CD14-positive monocyte (primary cell): ENCODE results near the gene MFSD8. TPM values are rescaled to one million over a fixed set of nuclear protein-coding genes. Genes with fewer than 3 reads are reported as not detected.
"Not testable (repeated sequence)": the region's sequence is repeated elsewhere in the genome, so short reads cannot be mapped to it uniquely, and the experiment has no call there.

Experiments used
- DNase-seq, 3 donors: peaks; one replicate each; pipeline ENCODE4 v3.0.0-alpha.2; 2011 to 2022
- H2AFZ ChIP-seq: 2 replicates; pipeline ENCODE4 v1.6.0; 2012; ENCODE audit warnings: mild to moderate bottlenecking, low read depth, low read length, inconsistent platforms; ENCODE audit not compliant: insufficient read depth, poor library complexity, severe bottlenecking
- H3K27ac ChIP-seq, 2 donors: 1 replicate in 1 of 2; 2 replicates in 1 of 2; pipeline ENCODE4 v1.5.1; 2012 to 2013; ENCODE audit warnings: low read length in 2 of 2, control low read depth in 1 of 2, inconsistent platforms in 1 of 2, low read depth in 1 of 2, mild to moderate bottlenecking in 1 of 2
- H3K27me3 ChIP-seq, 2 donors: one replicate each; pipeline versions ENCODE4 v1.6.0 to v1.6.1; 2011 to 2013; ENCODE audit warnings: low read length in 2 of 2; ENCODE audit not compliant: control insufficient read depth in 2 of 2, insufficient read depth in 2 of 2
- H3K36me3 ChIP-seq, 2 donors: replicated peaks in 1 of 2; 1 replicate in 1 of 2; 2 replicates in 1 of 2; pipeline versions ENCODE4 v1.5.1 to v1.6.1; 2012 to 2013; ENCODE audit warnings: low read length in 2 of 2, control low read depth in 1 of 2, inconsistent platforms in 1 of 2, mild to moderate bottlenecking in 1 of 2; ENCODE audit not compliant: insufficient read depth in 2 of 2, control insufficient read depth in 1 of 2
- H3K4me1 ChIP-seq, 2 donors: 1 replicate in 1 of 2; 2 replicates in 1 of 2; pipeline versions ENCODE4 v1.5.1 to v1.6.1; 2012 to 2013; ENCODE audit warnings: low read length in 2 of 2, control low read depth in 1 of 2, inconsistent platforms in 1 of 2, mild to moderate bottlenecking in 1 of 2, moderate library complexity in 1 of 2; ENCODE audit not compliant: insufficient read depth in 2 of 2, control insufficient read depth in 1 of 2
- H3K4me2 ChIP-seq: replicated peaks from 2 replicates; pipeline ENCODE3; 2012; ENCODE audit warnings: low read length, moderate library complexity, mild to moderate bottlenecking; ENCODE audit not compliant: poor library complexity, severe bottlenecking; ENCODE audit errors: extremely low read depth
- H3K4me3 ChIP-seq, 3 experiments: fragments of 200-600 bp in 1 of 3; sonication (generic) in 1 of 3; replicated peaks in 1 of 3; 1 replicate in 2 of 3; 2 replicates in 1 of 3; pipeline ENCODE4 v1.5.1; 2011 to 2013; ENCODE audit warnings: low read length in 3 of 3, mild to moderate bottlenecking in 3 of 3, control low read depth in 2 of 3, low read depth in 2 of 3, inconsistent platforms in 1 of 3, moderate library complexity in 1 of 3
- H3K79me2 ChIP-seq: 2 replicates; pipeline ENCODE4 v1.6.0; 2012; ENCODE audit warnings: mild to moderate bottlenecking, control low read depth, inconsistent platforms, low read length, moderate library complexity; ENCODE audit not compliant: insufficient read depth
- H3K9ac ChIP-seq: 2 replicates; pipeline ENCODE4 v1.6.0; 2017; ENCODE audit warnings: low read length, mild to moderate bottlenecking; ENCODE audit not compliant: insufficient read depth, poor library complexity, severe bottlenecking
- H3K9me3 ChIP-seq, 2 donors: replicated peaks in 1 of 2; 1 replicate in 1 of 2; 2 replicates in 1 of 2; pipeline versions ENCODE4 v1.5.1 to v1.6.1; 2012 to 2013; ENCODE audit warnings: low read length in 2 of 2, control low read depth in 1 of 2; ENCODE audit not compliant: control insufficient read depth in 1 of 2, insufficient read depth in 1 of 2
- H4K20me1 ChIP-seq: 2 replicates; pipeline ENCODE4 v1.6.0; 2012; ENCODE audit warnings: mild to moderate bottlenecking, low read length, control low read depth, moderate library complexity; ENCODE audit not compliant: insufficient read depth
- H3K27ac Mint-ChIP-seq, 7 donors: one replicate each; pipeline ENCODE4 v1.8.0; 2020; ENCODE audit warnings: mild to moderate bottlenecking in 7 of 7, mixed read lengths in 7 of 7, moderate library complexity in 6 of 7, inconsistent platforms in 2 of 7
- H3K27me3 Mint-ChIP-seq, 3 donors: one replicate each; pipeline ENCODE4 v1.8.0; 2021 to 2022; ENCODE audit warnings: low read depth in 3 of 3, mild to moderate bottlenecking in 3 of 3, mixed read lengths in 3 of 3, moderate library complexity in 3 of 3, inconsistent platforms in 1 of 3
- H3K36me3 Mint-ChIP-seq, 2 donors: one replicate each; pipeline ENCODE4 v1.8.0; 2020; ENCODE audit warnings: mixed read lengths in 2 of 2, inconsistent platforms in 1 of 2, mild to moderate bottlenecking in 1 of 2
- H3K4me1 Mint-ChIP-seq: one replicate; pipeline ENCODE4 v1.8.0; 2020; ENCODE audit warnings: mild to moderate bottlenecking, mixed read lengths
- H3K4me3 Mint-ChIP-seq, 2 donors: one replicate each; pipeline ENCODE4 v1.8.0; 2020; ENCODE audit warnings: mild to moderate bottlenecking in 2 of 2, mixed read lengths in 2 of 2, moderate library complexity in 1 of 2
- H3K9me3 Mint-ChIP-seq, 7 donors: one replicate each; pipeline ENCODE4 v1.8.0; 2020 to 2022; ENCODE audit warnings: mixed read lengths in 7 of 7, mild to moderate bottlenecking in 6 of 7, moderate library complexity in 6 of 7, inconsistent platforms in 2 of 7
- CTCF ChIP-seq: fragments of 200-600 bp; IDR thresholded peaks from one replicate; pipeline ENCODE4 v1.8.0; 2022; ENCODE audit warnings: antibody characterized with exemption, mild to moderate bottlenecking
- WGBS: methylation state at CpG from one replicate; pipeline ENCODE4 v1.1.5; 2013; ENCODE audit warnings: missing lambda C conversion rate; ENCODE audit not compliant: insufficient coverage; 5-methylcytosine and 5-hydroxymethylcytosine counted together
- intact Hi-C, 2 donors: fragments of 100-400 bp; cut with micrococcal nuclease; formaldehyde crosslinking; loops; one replicate each; pipeline versions ENCODE4 v1.15.0 to v1.15.1; 2023
- polyA plus RNA-seq, 3 donors: library from polyadenylated mRNA; depleted of rRNA in 1 of 3; unstranded in 2 of 3; stranded (reverse) in 1 of 3; fragments of 300-500 nt in 2 of 3; fragments of >200 nt in 1 of 3; fragmentation: Illumina TruSeq in 2 of 3; gene quantifications; 1 replicate in 2 of 3; 2 replicates in 1 of 3; pipeline ENCODE4 v1.2.3, GENCODE V29; 2012 to 2021

MFSD8 gene
- polyA plus RNA-seq, 3 donors: 7.0 to 15.8 (median 14.2) TPM

- Mint-ChIP-seq H3K27me3 (no peaks in the 10 kb centered on the region), H3K36me3 (peaks cover 8 to 16% of the 10 kb centered on the region in 2 donors), H3K4me3 (peak overlapping the region; percentile 94), H3K27ac (peak overlapping the region; percentile 91 to 97 (median 96)), H3K9me3 (peaks cover 0 to 1% (median 0%) of the 10 kb centered on the region in 7 donors), H3K4me1 (peaks cover 26% of the 10 kb centered on the region)
- peaks cover 12 to 17% of the 10 kb centered on the region in 2 donors for H3K4me1 ChIP-seq
- H3K4me2 ChIP-seq: peak overlapping the region; percentile 84
- no peaks in the 10 kb centered on the region for H3K27me3 ChIP-seq
- TF ChIP-seq CTCF: no peak
- peak overlapping the region; percentile 99 for H2AFZ ChIP-seq
- WGBS: under 1% methylated on average over 14 of the region's 15 CpGs
- no peaks in the 10 kb centered on the region for H3K9me3 ChIP-seq
- peak overlapping the region; percentile 93 for H3K9ac ChIP-seq
- peak overlapping the region; percentile 91 to 97 for H3K27ac ChIP-seq
- H3K4me3 ChIP-seq: peak overlapping the region; percentile 83 to 96 (median 92)
- intact Hi-C loops: loop anchor here (5.0 to 10.0 kb wide), 4 partner anchors 83 to 1129 kb away; partner anchors contain the start of genes C4orf33 (in 1 of the 2), LARP1B (in 1 of the 2), PGRMC2 (in 1 of the 2) and PLK4 (in 1 of the 2)
- DNase-seq: peak in 1 of 3 donors; percentile 23
- no peaks in the 10 kb centered on the region for H4K20me1 ChIP-seq
- H3K79me2 ChIP-seq: peaks cover 79% of the 10 kb centered on the region
- no peaks in the 10 kb centered on the region for H3K36me3 ChIP-seq
Measured at GRCh38 chr4:127965803-127966175, 816 bp upstream of the MFSD8 start.

- not testable (repeated sequence) for H3K36me3 ChIP-seq, H3K27me3 Mint-ChIP-seq, H3K27me3 ChIP-seq, H4K20me1 ChIP-seq, H3K9me3 ChIP-seq, H3K9me3 Mint-ChIP-seq, DNase-seq
- peaks cover 69% of the 10 kb centered on the region for H3K79me2 ChIP-seq
- peaks cover 12 to 17% of the 10 kb centered on the region in 2 donors for H3K4me1 ChIP-seq
- peak overlapping the region; percentile 94 for H3K4me3 Mint-ChIP-seq
- peaks cover 10 to 12% of the 10 kb centered on the region in 2 donors for H3K36me3 Mint-ChIP-seq
- H2AFZ ChIP-seq: peak overlapping the region; percentile 99
- H3K9ac ChIP-seq: peak overlapping the region; percentile 93
- H3K4me1 Mint-ChIP-seq: peaks cover 26% of the 10 kb centered on the region
- WGBS: under 1% methylated on average over 39 of the region's 41 CpGs
- intact Hi-C loops: loop anchor here (5.0 to 10.0 kb wide), 4 partner anchors 82 to 1130 kb away; partner anchors contain the start of genes PLK4 (in 2 of the 2), C4orf33 (in 1 of the 2), LARP1B (in 1 of the 2) and PGRMC2 (in 1 of the 2)
- peak overlapping the region; percentile 83 to 96 (median 92) for H3K4me3 ChIP-seq
- peak overlapping the region; percentile 84 for H3K4me2 ChIP-seq
- peak overlapping the region; percentile 91 to 97 for H3K27ac ChIP-seq
- peak overlapping the region; percentile 91 to 97 (median 96) for H3K27ac Mint-ChIP-seq
Measured at GRCh38 chr4:127964426-127965061, 429 bp downstream of the MFSD8 start.

GRCh38 chr4:127963633-127964398 is 1.2 kb downstream of the MFSD8 start:
- intact Hi-C loops: loop anchor here (5.0 to 10.0 kb wide), 3 partner anchors 82 to 1131 kb away; partner anchors contain the start of genes C4orf33 (in 1 of the 2), LARP1B (in 1 of the 2), PLK4 (in 1 of the 2) and SCLT1 (in 1 of the 2)
- peak overlapping the region in 2 of 3 experiments; percentile 92 to 96 for H3K4me3 ChIP-seq
- H2AFZ ChIP-seq: peak overlapping the region; percentile 99
- H3K4me1 ChIP-seq: peaks cover 12 to 17% of the 10 kb centered on the region in 2 donors
- Mint-ChIP-seq H3K4me1 (peaks cover 26% of the 10 kb centered on the region), H3K4me3 (peak overlapping the region; percentile 70 to 75), H3K27ac (peak overlapping the region in 3 of 7 donors; percentile 10 to 45 (median 20))
- peaks cover 62% of the 10 kb centered on the region for H3K79me2 ChIP-seq
- H3K36me3 Mint-ChIP-seq, DNase-seq, H3K27me3 Mint-ChIP-seq, H3K4me2 ChIP-seq, H3K27ac ChIP-seq, H3K36me3 ChIP-seq, H3K9me3 Mint-ChIP-seq, H4K20me1 ChIP-seq, H3K27me3 ChIP-seq, H3K9me3 ChIP-seq: not testable (repeated sequence)
- H3K9ac ChIP-seq: peak overlapping the region; percentile 93
- WGBS: 74% methylated on average over 13 of the region's 35 CpGs
